ENCODE measurements around the gene FOLR3. TPM values are rescaled to one million over a fixed set of nuclear protein-coding genes. Genes with fewer than 3 reads are reported as not detected.

FOLR3 gene
- total RNA-seq, 2 donors from 2014 or later, result not detected

DNA sequence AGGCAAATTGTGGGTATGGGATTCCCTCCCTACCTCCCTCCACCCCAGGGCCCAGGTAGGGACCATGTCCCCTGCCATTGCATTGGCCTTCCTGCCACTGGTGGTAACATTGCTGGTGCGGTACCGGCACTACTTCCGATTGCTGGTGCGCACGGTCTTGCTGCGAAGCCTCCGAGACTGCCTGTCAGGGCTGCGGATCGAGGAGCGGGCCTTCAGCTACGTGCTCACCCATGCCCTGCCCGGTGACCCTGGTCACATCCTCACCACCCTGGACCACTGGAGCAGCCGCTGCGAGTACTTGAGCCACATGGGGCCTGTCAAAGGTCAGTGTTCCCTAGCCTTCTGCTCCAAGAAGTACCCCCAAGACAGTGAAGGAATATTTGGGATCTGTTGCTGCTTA lies 29.6 kb upstream of the FOLR3 start, which contains the start of gene TOMT:
TSS of gene TOMT (plus strand) at position 37 of the 400 bp plus-strand sequence. CDS start at position 65, 28 bp downstream.
- no peak for DNase-seq (ENCODE audit: low spot score)
- intact Hi-C loops (cut with DNase I), result no loop called here
- WGBS, result 95% methylated on average over 14 of the region's 14 CpGs
- TF ChIP-seq CTCF (IDR thresholded peaks at IDR 0.05) (no peak), POLR2AphosphoS5 (IDR thresholded peaks at IDR 0.05) (no peak), POLR2A (IDR thresholded peaks at IDR 0.05) (no peak)
- H3K9me3 ChIP-seq, result no peaks in the 10 kb centered on the region
- H3K4me1 ChIP-seq (replicated peaks), result peaks cover 10% of the 10 kb centered on the region
- no peaks in the 10 kb centered on the region for H3K36me3 ChIP-seq
- no peak within 1 kb of the TSS for H3K4me3 ChIP-seq
- no peak within 1 kb of the TSS for H3K27ac ChIP-seq
- H3K27me3 ChIP-seq (replicated peaks; ENCODE audit: insufficient read depth), result no peaks in the 10 kb centered on the region

- H3K4me1 ChIP-seq (replicated peaks), result peaks cover 4% of the 10 kb centered on the region
- no peak for DNase-seq (ENCODE audit: low spot score)
- H3K27ac ChIP-seq, result peak overlapping the region; percentile 99
- TF ChIP-seq POLR2AphosphoS5 (IDR thresholded peaks at IDR 0.05) (no peak), POLR2A (IDR thresholded peaks at IDR 0.05) (no peak), CTCF (IDR thresholded peaks at IDR 0.05) (no peak)
- no peaks in the 10 kb centered on the region for H3K36me3 ChIP-seq
- intact Hi-C loops (cut with DNase I), result loop anchor here (2.0 to 10.0 kb wide), 2 partner anchors 111 to 323 kb away; partner anchors contain the start of gene CLPB
- H3K9me3 ChIP-seq, result no peaks in the 10 kb centered on the region
- H3K27me3 ChIP-seq (replicated peaks; ENCODE audit: insufficient read depth), result no peaks in the 10 kb centered on the region
- 2% methylated on average over 10 of the region's 10 CpGs for WGBS
- H3K4me3 ChIP-seq, result peak overlapping the region; percentile 46 to 66
These were observed 24.0 kb upstream of the FOLR3 start for GRCh38 chr11:72111300-72112142.

DNA sequence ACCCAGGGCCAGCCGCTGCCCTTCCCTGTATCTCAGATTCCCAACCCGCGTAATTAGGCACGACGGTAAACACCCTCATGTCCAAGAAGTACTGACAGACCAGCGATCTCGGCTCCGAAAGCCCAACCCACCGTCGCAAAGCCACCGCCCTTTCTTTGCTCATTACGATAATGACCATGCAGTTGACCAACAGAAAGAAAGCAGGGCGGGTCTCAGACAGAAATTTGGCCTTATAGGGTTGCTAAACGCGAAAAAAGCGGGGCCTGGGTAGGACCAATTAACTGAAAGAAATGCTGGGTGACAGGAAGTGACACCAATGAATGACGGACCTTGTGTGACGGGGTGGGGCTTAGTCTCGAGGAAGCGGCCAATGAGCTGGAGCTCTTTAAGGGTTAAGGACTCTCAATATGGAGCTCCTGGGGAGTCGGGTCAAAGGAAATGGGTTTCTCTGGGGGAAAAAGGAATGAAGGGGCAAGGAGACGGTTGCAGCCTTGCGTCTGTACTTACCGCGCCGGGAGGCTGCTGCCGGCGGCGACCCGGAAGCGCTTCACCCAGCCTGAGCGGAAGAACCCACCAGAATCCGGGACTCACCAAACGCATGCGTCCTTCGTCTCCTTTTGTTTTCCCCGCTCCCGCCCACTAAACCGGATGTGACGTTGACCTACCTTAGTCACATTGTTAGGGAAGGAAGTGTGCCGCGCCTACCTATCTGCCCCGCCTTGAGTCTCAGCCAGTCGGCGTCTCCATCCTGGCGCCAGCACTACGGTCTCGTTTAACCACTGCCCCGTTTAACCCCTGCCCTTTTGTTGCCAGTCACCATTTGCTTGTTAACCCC lies 23.2 kb upstream of the FOLR3 start, which contains the start of gene ANAPC15:
TSS of gene ANAPC15 (minus strand) at position 553 of the 835 bp plus-strand sequence. CDS start 1,419 bp downstream, outside the sequence.
- intact Hi-C loops (cut with DNase I), result loop anchor here (2.0 to 10.0 kb wide), 2 partner anchors 110 to 322 kb away; partner anchors contain the start of gene CLPB
- peak in 2 of 4 experiments; percentile 28 to 38 for TF ChIP-seq CTCF (IDR thresholded peaks at IDR 0.05)
- peak; percentile 100 for TF ChIP-seq POLR2AphosphoS5 (IDR thresholded peaks at IDR 0.05)
- peak; percentile 98 for TF ChIP-seq POLR2A (IDR thresholded peaks at IDR 0.05)
- WGBS, result under 1% methylated on average over 49 of the region's 49 CpGs

GRCh38 chr11:72112978-72113808 lies 22.3 kb upstream of the FOLR3 start:
- Histone ChIP-seq H3K27me3 (replicated peaks; ENCODE audit: insufficient read depth) (no peaks in the 10 kb centered on the region), H3K9me3 (no peaks in the 10 kb centered on the region), H3K4me1 (replicated peaks) (peaks cover 4% of the 10 kb centered on the region), H3K4me3 (peak overlapping the region; percentile 46 to 66), H3K27ac (peak overlapping the region; percentile 99), H3K36me3 (no peaks in the 10 kb centered on the region)
- intact Hi-C loops (cut with DNase I), result loop anchor here (2.0 to 10.0 kb wide), 2 partner anchors 110 to 322 kb away; partner anchors contain the start of gene CLPB
- TF ChIP-seq POLR2AphosphoS5 (IDR thresholded peaks at IDR 0.05) (no peak), POLR2A (IDR thresholded peaks at IDR 0.05) (no peak), CTCF (IDR thresholded peaks at IDR 0.05) (no peak)
- 62% methylated on average over 9 of the region's 9 CpGs for WGBS
- DNase-seq (ENCODE audit: low spot score), result no peak

More for the DNA sequence above, 23.2 kb upstream of the FOLR3 start, which contains the start of gene ANAPC15:
- peak within 1 kb of the TSS; percentile 46 to 66 for H3K4me3 ChIP-seq
- peak within 1 kb of the TSS; percentile 99 for H3K27ac ChIP-seq
- H3K27me3 ChIP-seq (replicated peaks; ENCODE audit: insufficient read depth), result no peaks in the 10 kb centered on the region
- H3K36me3 ChIP-seq, result no peaks in the 10 kb centered on the region
- DNase-seq (ENCODE audit: low spot score), result peak; percentile 99
- peaks cover 4% of the 10 kb centered on the region for H3K4me1 ChIP-seq (replicated peaks)
- no peaks in the 10 kb centered on the region for H3K9me3 ChIP-seq
